Measurements from ENCODE around the gene KRTAP5-4.
"Not testable (repeated sequence)": the region's sequence is repeated elsewhere in the genome, so short reads cannot be mapped to it uniquely, and the experiment has no call there.

The KRTAP5-4 gene

GRCh38 chr11:1600626-1601025 lies 21.3 kb downstream of the KRTAP5-4 start:
- H4K91ac ChIP-seq (ENCODE audit: low read depth, low read length, poor library complexity) = no peak overlapping the region
- no peak overlapping the region for H2AK5ac ChIP-seq (ENCODE audit: low read depth, low read length)
- no peak overlapping the region for H2BK5ac ChIP-seq (ENCODE audit: low read length)
- H3K9ac ChIP-seq (ENCODE audit: low read depth, low read length, poor library complexity) = no peak overlapping the region
- H3K23ac ChIP-seq (ENCODE audit: low read depth, low read length, poor library complexity) = no peak overlapping the region
- H3K14ac ChIP-seq (ENCODE audit: low read length) = no peak overlapping the region
- no peaks in the 10 kb centered on the region for H3K36me3 ChIP-seq (replicated peaks in 1 of 2; ENCODE audit: control insufficient read depth in 2 of 2, insufficient read depth in 2 of 2, low read length in 2 of 2)
- no peak overlapping the region for H3K18ac ChIP-seq (ENCODE audit: low read length)
- WGBS, 2 donors (ENCODE audit: extremely low coverage in 2 of 2, insufficient read length in 2 of 2, insufficient replicate concordance in 1 of 2) = no CpG with 5 or more reads among the region's 5 CpGs
- no peaks in the 10 kb centered on the region for H3K79me1 ChIP-seq (ENCODE audit: low read depth, low read length)
- H2BK120ac ChIP-seq (ENCODE audit: low read depth, low read length) = no peak overlapping the region
- no peak overlapping the region for H3K4me2 ChIP-seq (ENCODE audit: insufficient read depth, low read length, poor library complexity, severe bottlenecking)
- H2BK12ac ChIP-seq (ENCODE audit: low read length) = no peak overlapping the region
- DNase-seq (ENCODE audit: low spot score) = no peak
- no peak overlapping the region for H3K4ac ChIP-seq (ENCODE audit: low read length)
- H2AFZ ChIP-seq (ENCODE audit: low read length) = peak overlapping the region; percentile 22
- H3K4me3 ChIP-seq (ENCODE audit: low read length in 2 of 2) = no peak overlapping the region
- H2BK15ac ChIP-seq (ENCODE audit: low read length) = no peak overlapping the region
- H3K4me1 ChIP-seq (ENCODE audit: control insufficient read depth in 2 of 2, insufficient read depth in 1 of 2, low read depth in 1 of 2, low read length in 2 of 2) = no peaks in the 10 kb centered on the region
- H4K8ac ChIP-seq (ENCODE audit: low read depth, low read length) = no peak overlapping the region
- peaks cover 0 to 38% (median 11%) of the 10 kb centered on the region in 3 experiments for H3K27me3 ChIP-seq (ENCODE audit: control insufficient read depth in 3 of 3, insufficient read depth in 3 of 3, low read depth in 1 of 3, low read length in 3 of 3)
- no peaks in the 10 kb centered on the region for H3K9me3 ChIP-seq (replicated peaks in 1 of 2; ENCODE audit: control insufficient read depth in 2 of 2, insufficient read depth in 1 of 2, low read depth in 1 of 2, low read length in 2 of 2)
- H3K27ac ChIP-seq (replicated peaks; ENCODE audit: low read length) = no peak overlapping the region

- H3K4me1 ChIP-seq (ENCODE audit: control insufficient read depth in 2 of 2, insufficient read depth in 1 of 2, low read depth in 1 of 2, low read length in 2 of 2) = no peaks in the 10 kb centered on the region
Observed at GRCh38 chr11:1598816-1599215, 23.1 kb downstream of the KRTAP5-4 start.

GRCh38 chr11:1598406-1598805 lies 23.5 kb downstream of the KRTAP5-4 start:
- not testable (repeated sequence) for H2AFZ ChIP-seq (ENCODE audit: low read length); H4K8ac ChIP-seq (ENCODE audit: low read depth, low read length); H3K14ac ChIP-seq (ENCODE audit: low read length); DNase-seq (ENCODE audit: low spot score); H3K27ac ChIP-seq (replicated peaks; ENCODE audit: low read length); H4K91ac ChIP-seq (ENCODE audit: low read depth, low read length, poor library complexity); H3K9me3 ChIP-seq (replicated peaks in 1 of 2; ENCODE audit: control insufficient read depth in 2 of 2, insufficient read depth in 1 of 2, low read depth in 1 of 2, low read length in 2 of 2); H3K23ac ChIP-seq (ENCODE audit: low read depth, low read length, poor library complexity); H3K36me3 ChIP-seq (replicated peaks in 1 of 2; ENCODE audit: control insufficient read depth in 2 of 2, insufficient read depth in 2 of 2, low read length in 2 of 2); H3K79me1 ChIP-seq (ENCODE audit: low read depth, low read length); H2BK15ac ChIP-seq (ENCODE audit: low read length); H2BK5ac ChIP-seq (ENCODE audit: low read length); H2BK12ac ChIP-seq (ENCODE audit: low read length); H3K4me1 ChIP-seq (ENCODE audit: control insufficient read depth in 2 of 2, insufficient read depth in 1 of 2, low read depth in 1 of 2, low read length in 2 of 2); H2BK120ac ChIP-seq (ENCODE audit: low read depth, low read length); H3K4me2 ChIP-seq (ENCODE audit: insufficient read depth, low read length, poor library complexity, severe bottlenecking); H3K18ac ChIP-seq (ENCODE audit: low read length); H3K9ac ChIP-seq (ENCODE audit: low read depth, low read length, poor library complexity); H3K4ac ChIP-seq (ENCODE audit: low read length); H3K4me3 ChIP-seq (ENCODE audit: low read length in 2 of 2); H2AK5ac ChIP-seq (ENCODE audit: low read depth, low read length)
- peaks cover 0 to 22% (median 11%) of the 10 kb centered on the region in 3 experiments for H3K27me3 ChIP-seq (ENCODE audit: control insufficient read depth in 3 of 3, insufficient read depth in 3 of 3, low read depth in 1 of 3, low read length in 3 of 3)
- no CpG with 5 or more reads among the region's 3 CpGs for WGBS, 2 donors (ENCODE audit: extremely low coverage in 2 of 2, insufficient read length in 2 of 2, insufficient replicate concordance in 1 of 2)

More at GRCh38 chr11:1598816-1599215, 23.1 kb downstream of the KRTAP5-4 start:
- Histone ChIP-seq H2AK5ac (ENCODE audit: low read depth, low read length) (no peak overlapping the region), H3K18ac (ENCODE audit: low read length) (no peak overlapping the region), H2AFZ (ENCODE audit: low read length) (no peak overlapping the region), H3K36me3 (replicated peaks in 1 of 2; ENCODE audit: control insufficient read depth in 2 of 2, insufficient read depth in 2 of 2, low read length in 2 of 2) (no peaks in the 10 kb centered on the region), H3K79me1 (ENCODE audit: low read depth, low read length) (no peaks in the 10 kb centered on the region), H4K8ac (ENCODE audit: low read depth, low read length) (no peak overlapping the region), H3K4me3 (ENCODE audit: low read length in 2 of 2) (no peak overlapping the region), H2BK5ac (ENCODE audit: low read length) (no peak overlapping the region), H3K9me3 (replicated peaks in 1 of 2; ENCODE audit: control insufficient read depth in 2 of 2, insufficient read depth in 1 of 2, low read depth in 1 of 2, low read length in 2 of 2) (no peaks in the 10 kb centered on the region), H3K14ac (ENCODE audit: low read length) (no peak overlapping the region), H2BK120ac (ENCODE audit: low read depth, low read length) (no peak overlapping the region), H3K27ac (replicated peaks; ENCODE audit: low read length) (no peak overlapping the region), H2BK12ac (ENCODE audit: low read length) (no peak overlapping the region), H3K27me3 (ENCODE audit: control insufficient read depth in 3 of 3, insufficient read depth in 3 of 3, low read depth in 1 of 3, low read length in 3 of 3) (peaks cover 0 to 22% (median 11%) of the 10 kb centered on the region in 3 experiments), H3K9ac (ENCODE audit: low read depth, low read length, poor library complexity) (no peak overlapping the region), H3K23ac (ENCODE audit: low read depth, low read length, poor library complexity) (no peak overlapping the region), H3K4me2 (ENCODE audit: insufficient read depth, low read length, poor library complexity, severe bottlenecking) (no peak overlapping the region), H4K91ac (ENCODE audit: low read depth, low read length, poor library complexity) (no peak overlapping the region), H2BK15ac (ENCODE audit: low read length) (no peak overlapping the region), H3K4ac (ENCODE audit: low read length) (no peak overlapping the region)
- no CpG with 5 or more reads among the region's 6 CpGs for WGBS, 2 donors (ENCODE audit: extremely low coverage in 2 of 2, insufficient read length in 2 of 2, insufficient replicate concordance in 1 of 2)
- no peak for DNase-seq (ENCODE audit: low spot score)

GRCh38 chr11:1597994-1598380 lies 24.0 kb downstream of the KRTAP5-4 start, which contains the start of gene KRTAP5-2:
KRTAP5-2 (minus strand) TSS chr11:1598294; CDS start chr11:1598250, 44 bp downstream.
- no CpG with 5 or more reads among the region's 4 CpGs for WGBS, 2 donors (ENCODE audit: extremely low coverage in 2 of 2, insufficient read length in 2 of 2, insufficient replicate concordance in 1 of 2)
- H3K4ac ChIP-seq (ENCODE audit: low read length) = no peak within 1 kb of the TSS

More at GRCh38 chr11:1597994-1598380, 24.0 kb downstream of the KRTAP5-4 start, which contains the start of gene KRTAP5-2:
- Histone ChIP-seq H3K27ac (replicated peaks; ENCODE audit: low read length) (no peak within 1 kb of the TSS), H2AFZ (ENCODE audit: low read length) (no peak within 1 kb of the TSS), H2BK5ac (ENCODE audit: low read length) (no peak within 1 kb of the TSS), H3K27me3 (ENCODE audit: control insufficient read depth in 3 of 3, insufficient read depth in 3 of 3, low read depth in 1 of 3, low read length in 3 of 3) (peaks cover 0 to 22% (median 11%) of the 10 kb centered on the region in 3 experiments), H3K4me1 (ENCODE audit: control insufficient read depth in 2 of 2, insufficient read depth in 1 of 2, low read depth in 1 of 2, low read length in 2 of 2) (no peaks in the 10 kb centered on the region), H4K91ac (ENCODE audit: low read depth, low read length, poor library complexity) (no peak within 1 kb of the TSS), H3K23ac (ENCODE audit: low read depth, low read length, poor library complexity) (peak within 1 kb of the TSS; percentile 65), H2BK120ac (ENCODE audit: low read depth, low read length) (no peak within 1 kb of the TSS), H3K4me3 (ENCODE audit: low read length in 2 of 2) (no peak within 1 kb of the TSS), H2BK15ac (ENCODE audit: low read length) (no peak within 1 kb of the TSS), H3K4me2 (ENCODE audit: insufficient read depth, low read length, poor library complexity, severe bottlenecking) (no peak within 1 kb of the TSS), H3K36me3 (replicated peaks in 1 of 2; ENCODE audit: control insufficient read depth in 2 of 2, insufficient read depth in 2 of 2, low read length in 2 of 2) (no peaks in the 10 kb centered on the region), H3K79me1 (ENCODE audit: low read depth, low read length) (no peaks in the 10 kb centered on the region), H2BK12ac (ENCODE audit: low read length) (no peak within 1 kb of the TSS), H4K8ac (ENCODE audit: low read depth, low read length) (peak within 1 kb of the TSS; percentile 43), H3K18ac (ENCODE audit: low read length) (no peak within 1 kb of the TSS), H3K9ac (ENCODE audit: low read depth, low read length, poor library complexity) (peak within 1 kb of the TSS; percentile 60), H3K9me3 (replicated peaks in 1 of 2; ENCODE audit: control insufficient read depth in 2 of 2, insufficient read depth in 1 of 2, low read depth in 1 of 2, low read length in 2 of 2) (no peaks in the 10 kb centered on the region), H3K14ac (ENCODE audit: low read length) (no peak within 1 kb of the TSS), H2AK5ac (ENCODE audit: low read depth, low read length) (no peak within 1 kb of the TSS)
- no peak for DNase-seq (ENCODE audit: low spot score)

Data from neuronal stem cell (in vitro differentiated cells).